ENCODE data around the gene POLE.

DNA sequence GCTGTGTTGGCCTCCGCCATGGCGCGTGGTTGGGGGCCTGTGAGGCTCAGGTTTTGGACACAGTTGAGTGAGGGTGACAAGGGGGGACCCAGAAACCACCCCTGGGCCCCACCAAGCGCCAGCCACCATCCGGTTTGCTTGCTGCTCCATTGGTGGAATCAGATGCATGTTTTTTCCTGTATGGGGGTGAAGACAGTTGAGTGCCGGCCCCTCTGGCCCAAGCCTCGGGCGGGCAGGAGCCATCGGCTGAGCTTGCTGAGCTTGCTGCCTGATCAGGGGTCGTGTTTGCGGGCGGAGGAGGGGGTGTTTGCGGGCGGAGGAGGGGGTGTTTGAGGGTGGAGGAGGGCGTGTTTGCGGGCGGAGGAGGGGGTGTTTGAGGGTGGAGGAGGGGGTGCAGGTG, 29.9 kb upstream of the POLE start:
- TF ChIP-seq, protein P1, sequence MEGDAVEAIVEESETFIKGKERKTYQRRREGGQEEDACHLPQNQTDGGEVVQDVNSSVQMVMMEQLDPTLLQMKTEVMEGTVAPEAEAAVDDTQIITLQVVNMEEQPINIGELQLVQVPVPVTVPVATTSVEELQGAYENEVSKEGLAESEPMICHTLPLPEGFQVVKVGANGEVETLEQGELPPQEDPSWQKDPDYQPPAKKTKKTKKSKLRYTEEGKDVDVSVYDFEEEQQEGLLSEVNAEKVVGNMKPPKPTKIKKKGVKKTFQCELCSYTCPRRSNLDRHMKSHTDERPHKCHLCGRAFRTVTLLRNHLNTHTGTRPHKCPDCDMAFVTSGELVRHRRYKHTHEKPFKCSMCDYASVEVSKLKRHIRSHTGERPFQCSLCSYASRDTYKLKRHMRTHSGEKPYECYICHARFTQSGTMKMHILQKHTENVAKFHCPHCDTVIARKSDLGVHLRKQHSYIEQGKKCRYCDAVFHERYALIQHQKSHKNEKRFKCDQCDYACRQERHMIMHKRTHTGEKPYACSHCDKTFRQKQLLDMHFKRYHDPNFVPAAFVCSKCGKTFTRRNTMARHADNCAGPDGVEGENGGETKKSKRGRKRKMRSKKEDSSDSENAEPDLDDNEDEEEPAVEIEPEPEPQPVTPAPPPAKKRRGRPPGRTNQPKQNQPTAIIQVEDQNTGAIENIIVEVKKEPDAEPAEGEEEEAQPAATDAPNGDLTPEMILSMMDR (IDR thresholded peaks at IDR 0.05; ENCODE audit: poor library complexity), result no peak
- TF ChIP-seq EZH2 (IDR thresholded peaks at IDR 0.05; ENCODE audit: borderline replicate concordance) (no peak), EZH2phosphoT487 (IDR thresholded peaks at IDR 0.05; ENCODE audit: low read depth, severe bottlenecking, unreplicated experiment) (no peak)

Measured in hepatocyte (in vitro differentiated cells).